HG02884 (cell line): ENCODE data around the gene RAI14.
"Not testable (repeated sequence)": the region's sequence is repeated elsewhere in the genome, so short reads cannot be mapped to it uniquely, and the experiment has no call there.

Source experiments
- ATAC-seq: cut with Tn5 transposase; IDR thresholded peaks from one replicate; pipeline ENCODE4 v1.9.1; 2021; ENCODE audit warnings: mild to moderate bottlenecking, moderate library complexity; ENCODE audit not compliant: unreplicated experiment

RAI14 gene

DNA sequence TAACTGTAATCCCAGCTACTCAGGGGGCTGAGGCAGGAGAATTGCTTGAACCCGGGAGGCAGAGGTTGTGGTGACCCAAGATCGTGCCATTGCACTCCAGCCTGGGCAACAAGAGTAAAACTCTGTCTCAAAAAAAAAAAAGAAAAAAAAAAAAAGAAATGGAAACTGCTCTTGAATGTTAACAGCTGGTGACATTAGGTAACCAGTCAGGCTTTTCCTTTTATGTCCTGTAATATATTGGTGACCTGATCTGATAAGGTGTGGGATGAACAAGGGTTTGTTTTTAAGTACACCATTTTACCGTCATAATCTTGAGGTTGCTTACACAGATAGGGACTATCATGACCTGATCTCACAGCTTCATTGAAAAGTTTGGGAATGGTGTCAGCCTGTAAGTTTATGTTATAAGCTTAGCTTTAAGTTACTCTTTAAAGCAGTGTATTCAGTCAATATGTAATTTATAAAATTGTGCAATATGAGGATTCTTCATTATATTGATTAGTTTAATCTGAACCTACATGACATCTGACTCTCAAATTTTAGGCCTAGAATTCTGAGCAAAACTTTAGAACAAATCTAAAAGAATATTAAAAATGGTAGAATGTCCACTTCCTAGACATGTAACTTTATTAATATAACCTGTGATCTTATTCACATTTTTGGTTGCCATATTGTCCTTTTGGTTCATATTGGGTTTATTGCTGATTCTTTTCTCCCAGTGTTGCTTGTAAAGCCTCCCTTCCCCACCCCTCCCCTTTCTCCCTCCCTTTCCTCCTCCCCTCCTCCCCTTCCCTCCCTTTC, 41.4 kb downstream of the RAI14 start:
- ATAC-seq: no peak

- no peak for ATAC-seq
Observed at GRCh38 chr5:34698109-34698419, 41.9 kb downstream of the RAI14 start.

GRCh38 chr5:34698754-34699153, 42.6 kb downstream of the RAI14 start:
- no peak for ATAC-seq

DNA sequence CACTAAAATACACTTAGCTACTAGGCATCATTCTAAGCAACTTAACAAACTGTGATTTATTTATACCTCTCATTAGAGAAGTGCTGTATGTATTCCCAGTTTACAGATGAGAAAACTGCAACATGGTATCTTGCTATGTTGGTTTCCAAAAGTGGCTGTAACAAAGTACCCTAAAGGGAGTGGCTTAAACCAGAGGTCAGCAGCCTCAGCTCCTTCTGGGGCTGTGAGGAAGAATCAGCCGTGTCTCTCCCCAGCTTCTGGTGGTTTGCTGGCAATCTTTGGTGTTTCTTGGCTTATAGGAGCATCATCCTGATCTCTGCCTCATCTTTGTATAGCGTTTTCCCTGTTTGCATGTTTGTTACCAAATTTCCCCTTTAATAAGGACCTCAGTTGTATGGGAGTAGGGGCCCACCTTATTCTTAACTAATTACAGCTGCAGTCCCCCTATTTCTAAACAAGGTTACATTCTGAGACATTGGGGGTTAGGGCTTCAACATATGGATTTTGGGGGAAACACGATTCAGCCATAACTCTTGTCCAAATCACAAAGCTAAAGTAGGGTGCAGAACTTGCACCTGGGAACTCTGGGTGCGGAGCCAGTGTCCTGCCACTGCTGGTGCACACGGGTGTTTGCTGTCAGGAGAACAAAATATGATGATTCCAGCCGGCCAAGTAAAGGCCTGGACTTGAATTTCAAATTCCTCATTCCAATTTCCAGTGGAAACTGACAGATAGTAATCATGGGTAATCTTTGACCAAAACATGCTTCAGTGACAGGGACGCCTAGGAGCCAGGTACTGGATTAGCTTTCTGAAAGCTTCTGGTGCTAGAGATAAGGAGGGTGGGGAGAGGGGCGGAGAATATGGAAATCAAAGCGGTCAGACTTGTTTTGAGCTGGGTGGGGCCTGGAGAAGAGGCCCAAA, 43.3 kb downstream of the RAI14 start:
- no peak for ATAC-seq

DNA sequence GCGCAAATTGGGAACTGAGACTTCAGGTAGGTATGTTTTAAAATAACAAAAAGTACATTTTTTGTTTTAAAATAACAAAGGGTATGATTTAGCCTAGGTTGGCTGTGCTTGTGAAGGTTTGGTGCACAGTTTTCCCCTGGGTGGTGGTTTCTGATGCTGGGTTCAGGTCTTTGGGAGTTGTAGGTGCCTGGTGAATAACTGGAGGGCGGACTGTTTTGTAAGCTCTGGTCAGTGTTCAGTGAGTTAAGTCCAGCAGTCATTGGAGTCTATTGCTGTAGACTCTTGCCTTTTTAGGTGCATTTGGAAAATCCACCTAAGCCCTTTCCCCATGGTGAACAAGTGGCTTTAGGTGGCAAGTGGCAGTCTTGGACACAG, 43.9 kb downstream of the RAI14 start:
- ATAC-seq: no peak

DNA sequence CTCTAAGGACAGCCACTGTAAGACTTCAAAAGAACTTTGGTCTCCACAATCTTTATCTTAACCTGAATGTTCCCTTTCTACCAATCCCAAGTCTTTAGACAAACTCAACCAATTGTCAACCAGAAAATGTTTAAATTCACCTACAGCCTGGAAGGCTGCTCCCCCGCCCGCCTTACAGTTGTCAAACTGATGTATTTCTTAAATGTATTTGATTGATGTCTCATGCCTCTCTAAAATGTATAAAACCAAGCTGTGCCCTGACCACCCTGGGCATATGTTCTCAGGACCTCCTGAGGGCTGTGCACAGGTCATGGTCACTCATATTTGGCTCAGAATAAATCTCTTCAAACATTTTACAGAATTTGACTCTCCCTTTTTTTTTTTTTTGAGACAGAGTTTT, 45.3 kb downstream of the RAI14 start:
- not testable (repeated sequence) for ATAC-seq

GRCh38 chr5:34703767-34704713, 47.9 kb downstream of the RAI14 start:
- ATAC-seq: no peak

DNA sequence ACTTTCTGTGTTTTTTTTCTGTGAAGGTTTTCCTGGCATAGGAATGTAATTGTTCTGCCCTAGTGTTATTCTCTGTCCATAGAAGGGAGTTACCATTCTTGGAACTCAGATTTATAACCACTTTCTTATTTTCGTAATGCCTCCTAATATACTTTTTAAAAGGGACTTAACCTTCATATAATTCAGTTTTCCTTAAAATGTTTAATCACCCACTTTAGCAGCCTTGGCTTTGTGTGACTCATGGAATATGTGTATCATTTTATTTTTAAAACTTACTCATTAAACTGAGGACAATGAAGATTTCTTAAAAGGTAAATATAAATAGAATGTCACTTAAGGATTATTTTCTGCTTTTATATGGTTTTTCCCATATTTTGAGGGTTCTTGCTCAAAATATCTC, 50.0 kb downstream of the RAI14 start:
- ATAC-seq: no peak

DNA sequence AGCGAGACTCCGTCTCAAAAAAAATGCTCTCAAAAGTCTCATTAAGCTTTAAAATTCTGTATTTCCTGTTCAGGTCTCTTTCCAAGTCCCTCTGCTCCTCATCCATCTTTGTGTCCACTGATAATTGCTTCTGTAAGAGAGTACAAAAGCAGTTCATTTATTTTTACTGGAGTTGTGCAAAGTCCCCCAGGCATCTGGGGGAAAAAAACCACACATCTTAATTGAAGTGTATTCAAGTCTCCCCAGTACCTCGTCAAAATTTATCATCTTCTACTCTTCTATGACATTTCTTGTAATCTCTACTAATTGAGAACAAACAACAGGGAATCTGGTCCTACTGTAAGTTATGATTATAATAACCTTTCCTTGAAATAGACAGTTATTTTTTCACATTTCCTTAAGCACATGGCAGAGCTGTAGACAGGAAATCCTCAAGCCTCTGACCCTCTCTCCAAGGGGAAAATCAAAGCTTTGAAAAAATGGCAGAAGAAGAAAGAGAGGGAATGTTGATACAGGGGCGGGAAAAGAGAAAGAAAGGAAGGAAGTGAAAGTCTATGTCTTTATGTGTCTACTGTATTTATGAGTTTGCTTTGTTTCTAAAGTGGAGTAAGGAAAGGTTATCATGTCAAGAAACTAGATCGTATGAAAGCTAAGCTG, 51.5 kb downstream of the RAI14 start:
- no peak for ATAC-seq

DNA sequence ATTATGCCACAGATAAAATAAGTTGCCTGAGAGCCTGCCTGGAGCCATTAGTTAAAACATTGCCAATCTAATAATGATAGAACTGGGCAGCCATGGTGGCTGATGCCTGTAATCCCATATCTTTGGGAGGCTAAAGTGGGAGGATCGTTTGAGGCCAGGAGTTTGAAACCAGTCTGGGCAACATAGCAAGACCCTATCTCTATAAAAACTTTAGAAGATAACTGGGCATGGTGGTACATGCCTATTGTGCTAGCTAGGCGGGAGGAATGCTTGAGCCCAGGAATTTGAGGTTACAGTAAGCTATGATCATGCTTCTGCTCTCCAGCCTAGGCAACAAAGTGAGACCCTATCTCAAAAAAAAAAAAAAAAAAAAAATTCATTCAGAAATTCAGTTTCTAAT, 52.6 kb downstream of the RAI14 start:
- ATAC-seq: no peak

DNA sequence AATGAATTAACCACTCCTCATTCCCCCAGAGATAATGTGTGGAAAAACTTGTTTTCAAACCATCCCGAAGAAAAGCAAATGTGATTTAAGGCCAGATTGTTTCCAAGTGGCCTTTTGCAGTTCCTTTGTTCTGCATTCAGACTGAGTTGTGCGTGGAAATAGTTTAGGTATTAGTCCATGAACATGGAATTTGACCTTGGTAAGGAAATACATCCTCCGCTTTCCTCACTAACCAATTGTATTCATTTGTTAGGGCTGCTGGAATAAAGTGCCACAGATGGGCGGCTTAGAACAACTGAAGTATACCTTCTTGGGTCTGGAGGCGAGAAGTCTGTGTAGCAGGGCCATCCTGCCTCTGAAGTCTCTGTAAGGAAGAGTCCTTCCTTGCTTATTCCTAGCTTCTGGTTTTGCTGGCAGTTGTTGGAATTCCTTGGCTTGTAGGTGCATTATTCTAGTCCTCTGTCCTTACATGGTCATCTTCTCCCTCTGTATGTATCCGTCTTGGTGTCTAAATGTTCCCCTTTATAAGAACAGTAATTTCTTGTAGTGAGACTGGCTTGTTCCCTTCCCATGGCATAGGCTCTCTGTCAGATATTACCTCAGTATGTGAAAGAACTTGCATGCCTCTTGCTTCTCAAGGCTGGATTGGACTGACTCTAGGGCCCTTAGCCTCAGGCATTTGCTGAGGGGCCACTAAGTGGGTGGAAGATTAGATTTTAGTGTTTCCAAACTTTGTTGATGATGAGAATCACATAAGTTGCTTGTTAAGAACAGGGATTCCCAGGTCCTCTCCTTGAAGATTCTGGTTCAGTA, 53.9 kb downstream of the RAI14 start:
- ATAC-seq: no peak

DNA sequence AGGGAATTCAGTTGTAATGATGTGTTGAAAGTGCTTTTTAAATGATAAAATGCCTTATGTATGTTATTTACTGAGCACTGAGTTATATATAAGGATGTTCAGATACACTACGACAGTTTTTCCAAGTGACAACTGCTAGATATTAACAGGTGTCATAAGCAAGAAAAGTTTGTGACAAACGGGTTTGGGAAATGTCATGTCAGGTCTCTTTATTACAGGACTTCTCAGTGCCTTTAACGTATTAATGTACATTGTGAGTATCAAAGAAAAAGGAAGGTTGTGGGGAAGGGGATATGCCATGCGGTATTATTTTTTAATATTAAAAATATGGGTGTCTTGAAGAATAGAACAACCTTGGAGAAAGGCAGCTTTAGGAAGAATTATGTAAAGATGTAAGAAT, 56.4 kb downstream of the RAI14 start:
- no peak for ATAC-seq

GRCh38 chr5:34715711-34716110, 59.6 kb downstream of the RAI14 start:
- no peak for ATAC-seq

DNA sequence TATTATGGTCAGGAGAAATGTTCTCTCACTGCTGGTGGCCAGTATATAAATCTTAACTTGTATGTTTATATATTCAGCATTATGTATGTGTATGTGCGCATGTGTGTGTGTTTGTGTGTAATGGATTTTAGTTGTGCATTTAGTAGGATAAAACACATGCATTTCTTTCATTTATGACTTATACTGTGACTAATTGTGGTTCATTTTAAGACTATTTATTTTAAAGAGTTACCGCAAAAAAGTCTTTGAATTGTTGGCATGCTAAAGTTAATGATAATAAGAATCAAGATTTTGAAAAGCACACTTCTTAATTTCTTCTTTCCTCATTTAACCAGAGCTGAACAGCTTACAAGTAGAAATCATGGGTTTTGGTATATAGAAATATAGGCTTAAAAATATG, 60.9 kb downstream of the RAI14 start:
- no peak for ATAC-seq

- no peak for ATAC-seq
Observed at GRCh38 chr5:34717426-34718327, 61.5 kb downstream of the RAI14 start.

GRCh38 chr5:34718516-34718915, 62.4 kb downstream of the RAI14 start:
- ATAC-seq: no peak

- no peak for ATAC-seq
Observed at GRCh38 chr5:34719029-34719428, 62.9 kb downstream of the RAI14 start.

DNA sequence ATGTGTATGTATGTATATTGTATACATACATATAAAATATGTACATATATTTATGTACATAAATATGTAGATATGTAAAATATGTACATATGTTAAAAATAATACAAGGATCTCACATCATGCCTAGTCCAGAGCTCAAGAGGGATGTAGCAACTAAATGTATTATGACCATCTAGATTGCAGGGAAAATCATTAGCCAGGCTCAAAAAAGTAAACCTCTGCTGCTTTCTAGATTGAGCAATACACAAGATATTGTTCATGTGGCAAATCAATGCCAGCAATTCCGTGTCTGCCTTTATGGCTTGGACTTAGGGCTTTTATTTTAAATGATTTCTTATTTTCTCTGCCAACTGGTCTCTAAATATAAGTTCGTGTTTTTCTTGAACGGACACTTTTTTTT, 65.2 kb downstream of the RAI14 start:
- ATAC-seq: no peak

GRCh38 chr5:34722183-34722582, 66.1 kb downstream of the RAI14 start:
- ATAC-seq: no peak
